Nucleus accumbens (tissue), 56 donors: Measurements from ENCODE around the gene NAB2.
A peak's percentile ranks its signal among the peaks of the same experiment; 100 is the strongest.

Source experiments
- DNase-seq, 56 donors: peaks; one replicate each; lab custom pipeline; 2025; lab: John Stamatoyannopoulos, UW

NAB2 gene

GRCh38 chr12:57129321-57129842 is 40.5 kb downstream of the NAB2 start:
- peak in 1 of 56 donors; percentile 38 for DNase-seq

DNA sequence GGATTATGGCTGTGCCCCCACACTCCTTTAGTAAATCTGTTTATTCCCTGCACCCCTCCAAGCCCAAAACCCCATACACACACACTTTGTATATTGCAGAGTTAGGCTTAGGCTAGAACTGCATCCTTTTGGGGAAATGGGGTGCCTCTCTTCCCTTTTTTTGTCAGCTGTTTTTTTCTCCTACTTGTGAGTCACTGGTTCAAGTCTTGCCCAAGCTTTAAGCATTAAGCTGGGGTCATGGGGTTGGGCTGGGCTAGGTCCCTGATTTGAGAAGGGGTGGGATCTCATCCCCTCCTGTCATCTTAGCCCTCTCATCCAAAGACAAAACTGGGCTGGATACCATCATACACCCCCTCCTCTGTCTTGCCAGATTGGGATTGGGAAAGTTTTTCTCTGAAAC is 41.0 kb downstream of the NAB2 start:
- DNase-seq = no peak

DNA sequence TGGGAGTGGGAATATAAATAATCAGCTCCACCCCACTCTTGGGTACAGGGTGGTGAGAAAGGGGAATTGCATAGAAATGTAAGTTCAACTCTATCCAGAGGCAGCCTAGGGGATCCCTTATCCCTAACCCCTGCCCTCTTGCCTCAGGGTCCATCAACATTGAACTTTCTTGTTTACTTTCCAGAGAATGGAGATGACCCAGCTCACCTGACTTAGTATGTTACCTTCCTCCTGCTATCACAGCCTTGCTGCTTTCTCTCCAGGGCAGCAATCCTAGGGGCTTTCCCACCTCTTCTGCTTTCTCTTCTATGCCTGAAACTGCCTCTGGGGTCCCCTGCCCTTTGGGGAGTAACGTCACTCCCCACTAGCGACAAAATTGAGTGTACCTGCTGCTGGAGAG is 42.0 kb downstream of the NAB2 start:
- DNase-seq = no peak

DNA sequence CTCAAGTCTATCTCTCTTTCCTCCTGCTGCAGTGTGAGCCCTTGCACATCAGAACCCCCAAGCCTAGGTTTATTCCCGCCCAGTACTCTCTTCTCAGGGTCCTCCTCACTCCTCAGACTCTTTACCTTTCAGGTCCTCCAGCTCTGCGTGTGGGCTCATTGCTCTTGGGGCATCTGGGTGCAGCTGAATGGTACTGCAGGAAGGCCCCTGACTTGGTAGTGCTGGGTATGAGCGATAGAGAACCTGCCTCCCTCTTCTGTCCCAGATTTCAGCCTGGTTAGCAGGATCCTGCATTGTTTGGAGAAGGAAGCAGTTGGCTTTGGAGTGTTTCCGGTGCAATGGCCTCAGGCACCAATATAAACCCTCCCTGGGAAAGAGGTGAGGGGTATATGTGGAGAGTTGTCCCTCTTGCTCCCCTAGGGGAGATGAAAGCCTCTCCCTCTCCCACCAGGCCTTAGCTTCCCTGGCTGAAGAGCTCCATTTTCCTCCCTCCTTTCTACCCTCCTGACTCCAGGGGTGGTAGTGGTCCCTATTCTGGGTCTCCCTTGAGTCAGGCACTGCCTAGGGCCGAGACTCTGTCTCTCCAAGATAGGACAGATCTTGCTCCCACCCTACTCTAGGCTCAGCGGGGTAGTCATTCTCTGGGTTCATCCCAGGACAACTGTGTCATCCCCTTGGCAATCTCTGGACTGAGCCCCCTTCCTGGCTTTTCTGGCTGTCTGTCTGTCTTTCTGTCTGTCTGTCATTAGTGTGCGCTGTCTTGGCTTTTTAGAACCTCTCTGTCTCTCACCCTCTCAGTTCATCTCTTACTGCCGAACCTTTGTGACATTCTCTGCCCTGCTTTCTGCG is 43.2 kb downstream of the NAB2 start:
- no peak for DNase-seq

- DNase-seq = no peak
These were observed 44.2 kb downstream of the NAB2 start for GRCh38 chr12:57133013-57133569.

DNA sequence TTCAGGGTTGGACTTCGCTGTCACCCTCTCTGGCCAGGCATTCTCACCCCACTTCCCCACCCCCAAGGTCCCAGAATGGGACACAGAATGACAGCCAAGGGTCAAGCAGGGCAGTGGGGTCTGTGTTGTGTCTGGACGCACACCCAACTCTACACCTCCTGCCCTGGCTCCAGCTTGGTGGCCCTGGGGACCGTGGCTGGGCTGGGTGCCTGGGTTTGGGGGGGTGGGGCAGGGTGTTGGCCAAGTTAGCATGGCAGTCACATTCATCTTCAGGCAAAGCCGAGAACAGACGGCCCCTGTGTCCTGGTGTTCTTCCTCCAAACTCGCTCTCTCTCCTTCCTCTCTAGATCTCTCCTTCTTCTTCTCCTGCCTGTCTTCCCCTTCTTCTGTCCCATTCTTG is 45.0 kb downstream of the NAB2 start:
- peak in 38 of 56 donors; percentile 15 to 72 (median 40) for DNase-seq

DNA sequence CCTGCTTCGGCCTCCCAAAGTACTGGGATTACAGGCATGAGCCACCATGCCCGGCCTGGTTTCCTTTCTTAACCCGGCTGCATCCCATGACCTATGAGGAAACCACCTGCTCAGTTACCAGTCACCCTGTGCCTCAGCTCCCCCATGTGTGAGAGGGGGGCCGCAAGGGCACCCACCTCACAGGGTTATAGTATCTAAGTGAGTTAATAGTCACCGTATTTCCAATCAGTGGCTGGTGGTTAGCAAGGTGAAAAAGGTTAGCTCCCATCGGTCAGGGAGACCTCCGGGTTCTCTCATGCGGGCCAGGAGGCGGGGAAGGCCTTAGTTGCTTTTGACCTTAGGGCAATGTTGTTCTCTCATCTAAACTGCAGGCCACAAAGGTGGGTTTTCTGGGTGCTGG is 46.0 kb downstream of the NAB2 start:
- DNase-seq = no peak

DNA sequence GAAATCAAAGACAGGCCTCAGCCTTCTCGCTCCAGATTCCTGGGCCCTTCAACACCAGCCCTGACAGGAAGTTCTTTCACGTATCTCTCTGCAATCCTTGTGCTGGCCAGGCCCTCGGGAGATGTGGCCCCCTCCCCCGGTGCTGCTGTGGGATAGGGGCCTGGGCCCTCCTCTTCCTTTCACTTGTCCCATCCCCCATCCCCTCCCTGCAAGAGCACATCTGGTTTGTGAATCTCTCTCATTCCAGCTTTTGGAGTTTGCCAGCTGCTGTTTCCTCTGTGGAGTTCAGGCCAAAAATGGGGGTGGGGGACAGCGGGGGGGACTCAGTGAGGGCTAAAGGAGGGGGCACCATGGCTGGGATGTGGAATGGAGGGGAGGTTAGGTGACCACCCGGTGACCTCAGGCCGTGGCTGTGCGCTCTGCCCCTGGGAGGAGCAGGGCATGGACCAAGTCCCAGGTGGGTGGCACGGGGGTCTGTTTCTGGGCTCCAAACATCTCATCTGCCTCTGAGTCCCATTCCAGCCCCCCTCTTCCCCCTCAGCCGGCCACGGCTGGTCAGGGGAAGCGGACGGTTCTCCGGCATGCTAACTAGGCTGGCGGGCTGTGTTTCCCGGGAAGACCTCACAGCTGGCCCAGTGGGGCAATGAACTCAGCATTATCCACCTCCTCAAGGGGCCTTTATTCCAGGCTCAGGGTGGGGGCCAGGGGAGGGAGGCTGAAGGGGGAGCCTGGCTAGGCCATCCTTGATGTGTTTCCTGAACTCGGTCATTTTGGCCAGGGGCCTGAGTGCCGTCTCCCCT is 46.8 kb downstream of the NAB2 start:
- peak in 52 of 56 donors; percentile 34 to 91 (median 76) for DNase-seq

GRCh38 chr12:57138526-57139272 is 49.8 kb downstream of the NAB2 start:
- peak in 3 of 56 donors; percentile 21 to 34 (median 28) for DNase-seq

DNA sequence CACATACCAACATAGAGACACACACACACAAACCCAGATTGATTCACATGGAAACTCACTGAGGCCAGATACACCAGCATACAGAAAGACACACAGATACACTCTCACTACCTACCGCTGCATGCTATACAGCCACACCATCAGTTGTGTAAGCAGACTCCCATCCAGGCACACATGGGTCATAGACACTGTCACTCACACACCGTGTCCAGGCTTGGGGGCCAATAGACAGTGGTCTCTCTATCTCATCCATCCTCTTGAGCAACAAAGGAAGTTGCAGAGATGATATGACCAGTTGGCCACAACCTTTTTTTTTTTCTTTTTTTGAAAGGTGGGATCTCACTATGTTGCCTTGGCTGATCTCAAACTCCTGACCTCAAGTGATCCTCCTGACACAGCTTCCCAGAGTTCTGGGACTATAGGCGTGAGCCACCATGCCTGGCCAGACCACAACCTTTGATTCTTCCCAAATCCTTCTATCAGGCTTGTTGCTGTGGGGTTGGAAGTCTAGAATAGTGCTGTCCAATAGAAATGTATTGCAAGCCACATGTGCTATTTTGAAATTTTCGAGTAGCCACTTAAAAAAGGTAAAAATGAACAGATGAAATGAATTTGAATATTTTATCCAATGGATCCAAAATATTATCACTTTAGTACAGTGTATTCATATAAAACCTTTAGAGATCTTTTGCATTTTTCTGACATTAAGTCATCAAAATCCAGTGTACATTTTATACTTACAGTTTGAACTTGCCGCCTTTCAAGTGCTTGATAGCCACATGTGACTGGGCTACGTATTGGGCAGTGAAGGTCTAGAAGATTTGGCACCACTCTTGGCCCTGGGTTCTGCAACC is 51.1 kb downstream of the NAB2 start:
- no peak for DNase-seq

- DNase-seq = no peak
These were observed 52.3 kb downstream of the NAB2 start for GRCh38 chr12:57141249-57141648.

DNA sequence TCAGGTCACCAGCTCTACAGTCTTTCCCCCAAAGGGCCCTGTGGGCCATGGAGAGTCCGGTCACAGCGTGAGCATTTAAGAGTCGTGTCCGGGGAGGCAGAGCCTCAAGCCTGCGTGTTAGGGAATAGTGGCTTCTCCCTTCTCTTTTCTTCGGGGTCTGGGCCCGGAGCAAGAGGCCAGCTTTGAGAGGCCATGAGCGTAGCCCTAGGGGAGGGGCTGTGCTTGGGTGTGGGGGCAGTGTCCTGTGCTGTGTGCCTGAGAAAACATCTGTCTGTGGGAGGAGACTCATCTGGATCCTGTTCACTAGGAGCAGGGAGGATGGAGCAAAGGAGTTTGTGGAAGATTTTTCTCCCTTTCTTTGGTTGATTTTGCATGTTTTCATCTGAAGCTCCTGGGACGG is 53.2 kb downstream of the NAB2 start:
- DNase-seq = no peak

DNA sequence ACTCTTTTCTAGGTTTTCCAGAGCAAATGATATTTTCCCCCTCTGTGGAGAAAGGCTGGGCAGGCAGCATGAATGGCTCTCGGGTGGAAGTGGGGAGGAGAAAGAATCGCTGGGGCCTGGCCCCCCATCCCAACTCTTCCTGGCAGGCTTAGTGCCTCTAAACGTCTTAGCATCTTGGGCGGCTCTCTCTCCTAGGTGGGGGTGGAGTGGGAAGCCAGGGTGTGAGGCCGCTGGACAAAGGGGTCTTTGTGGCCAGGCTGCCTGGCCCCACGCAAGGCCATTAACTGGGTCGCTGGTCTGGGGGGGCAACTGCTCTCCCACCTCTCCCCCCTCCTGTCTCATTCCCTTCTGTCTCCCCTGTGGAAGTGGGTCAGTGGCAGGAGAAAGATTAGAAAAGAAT is 53.8 kb downstream of the NAB2 start:
- DNase-seq = peak in 34 of 56 donors; percentile 16 to 78 (median 44)

- no peak for DNase-seq
These were observed 54.5 kb downstream of the NAB2 start for GRCh38 chr12:57143454-57143853.
